HG03565 (cell line): ENCODE measurements around the gene MYOM1.
A peak's percentile ranks its signal among the peaks of the same experiment; 100 is the strongest.

Experiments used
- ATAC-seq: cut with Tn5 transposase; IDR thresholded peaks from one replicate; pipeline ENCODE4 v1.9.1; 2021; ENCODE audit warnings: mild to moderate bottlenecking, moderate library complexity; ENCODE audit not compliant: unreplicated experiment

The MYOM1 gene

DNA sequence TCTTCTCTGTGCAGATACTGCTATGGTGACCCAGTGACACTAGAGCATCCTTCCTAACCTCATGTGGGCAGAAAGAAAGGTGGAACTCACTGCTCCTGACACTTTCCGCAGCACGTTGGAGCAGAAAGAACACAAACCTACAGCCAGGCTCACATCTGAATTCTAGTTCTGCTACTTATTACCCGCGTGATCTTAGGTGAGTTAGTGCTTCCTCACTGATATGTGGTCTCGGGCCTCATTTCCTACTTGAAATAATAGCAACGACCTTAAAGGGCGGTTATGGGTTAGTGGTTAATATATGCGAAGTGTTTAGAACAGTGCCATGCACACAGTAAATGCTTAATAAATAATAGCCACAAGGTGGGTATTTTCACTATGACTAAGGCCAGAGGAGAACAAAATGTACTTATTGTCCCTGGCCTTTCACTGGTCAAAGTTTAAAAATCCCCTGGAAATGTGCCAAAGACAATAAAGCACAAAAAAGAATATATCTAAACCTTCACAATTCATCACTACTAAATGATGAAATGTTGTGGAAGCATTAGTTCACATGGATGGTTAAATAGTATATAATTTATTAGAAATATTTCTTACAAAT is 66.6 kb downstream of the MYOM1 start:
- peak; percentile 80 for ATAC-seq

DNA sequence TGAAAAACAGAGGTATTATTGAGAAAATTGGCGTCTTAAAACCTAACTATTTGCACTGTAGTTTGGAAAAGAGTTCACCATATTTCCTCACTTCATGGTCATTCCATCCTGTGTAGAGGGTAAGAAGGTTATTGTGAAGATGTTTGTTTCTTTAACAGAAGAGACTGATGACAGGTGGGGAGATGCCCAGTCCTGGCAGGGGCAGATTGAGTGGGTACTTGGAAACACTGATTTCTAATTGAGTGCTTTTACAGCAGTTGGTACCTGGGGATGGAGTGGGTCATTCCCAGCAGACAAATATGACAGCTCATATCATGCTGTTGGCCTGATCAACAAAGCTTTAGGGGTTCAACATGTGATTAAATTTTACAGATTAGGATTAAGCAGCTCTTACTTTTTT is 67.5 kb downstream of the MYOM1 start:
- no peak for ATAC-seq

DNA sequence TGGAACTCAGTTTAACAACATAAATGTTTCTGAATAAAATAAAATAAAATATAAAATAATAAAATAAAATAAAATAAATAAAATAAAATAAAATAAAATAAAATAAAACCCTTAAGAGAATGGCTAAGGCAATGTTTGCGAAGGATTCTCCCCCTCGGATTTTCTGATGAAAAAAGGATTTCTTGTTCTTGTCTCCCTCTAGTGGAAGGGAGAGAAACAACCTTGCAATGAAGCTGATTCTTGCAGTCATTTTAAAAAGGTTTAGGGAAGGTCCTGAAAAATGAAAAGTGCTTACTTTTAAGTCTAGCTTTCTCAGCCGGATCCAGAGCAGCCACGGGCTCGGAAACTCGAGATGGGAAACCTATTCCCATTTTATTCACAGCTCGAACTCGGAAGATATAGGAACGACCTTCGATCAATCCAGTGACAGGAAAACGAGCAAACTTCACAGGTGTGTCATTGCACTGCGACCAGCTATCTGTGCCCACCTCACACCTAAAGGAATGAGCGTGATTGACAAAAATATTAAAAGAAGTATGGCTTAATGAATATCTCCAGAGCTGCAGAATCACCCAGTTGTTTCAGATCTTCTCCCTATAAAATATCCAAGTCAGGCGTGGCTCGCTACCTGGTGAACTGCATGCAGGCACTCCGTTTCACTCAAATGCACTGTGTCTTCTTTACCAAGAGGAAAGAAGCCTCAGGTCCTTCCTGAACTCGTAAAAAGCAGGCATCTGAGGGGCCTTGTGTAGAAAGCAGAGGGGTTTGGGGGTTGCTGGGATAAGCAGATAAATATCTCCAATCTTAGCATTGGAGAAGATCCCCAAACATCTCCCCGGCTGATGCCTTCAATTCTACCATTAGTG is 68.1 kb downstream of the MYOM1 start:
- ATAC-seq = no peak

GRCh38 chr18:3150688-3151087 is 69.1 kb downstream of the MYOM1 start:
- ATAC-seq = no peak

DNA sequence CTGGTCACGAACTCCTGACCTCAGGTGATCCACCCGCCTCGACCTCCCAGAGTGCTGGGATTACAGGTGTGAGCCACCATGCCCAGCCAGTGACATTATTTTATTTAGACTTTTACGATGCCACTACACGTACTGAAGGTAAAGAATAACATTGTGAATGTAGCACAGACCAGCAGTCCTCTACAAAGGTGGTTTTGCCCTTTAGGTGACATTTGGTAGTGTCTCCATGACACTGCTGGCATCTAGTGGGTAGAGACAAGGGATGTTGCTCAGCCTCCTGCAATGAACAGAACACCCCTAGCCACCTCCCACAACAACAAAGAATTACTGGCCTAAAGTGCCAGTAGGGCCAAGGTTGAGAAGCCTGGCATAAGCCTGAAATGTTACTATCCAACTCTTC is 69.5 kb downstream of the MYOM1 start:
- ATAC-seq = no peak

- ATAC-seq = no peak
Observed at GRCh38 chr18:3148930-3149535, 70.7 kb downstream of the MYOM1 start.

DNA sequence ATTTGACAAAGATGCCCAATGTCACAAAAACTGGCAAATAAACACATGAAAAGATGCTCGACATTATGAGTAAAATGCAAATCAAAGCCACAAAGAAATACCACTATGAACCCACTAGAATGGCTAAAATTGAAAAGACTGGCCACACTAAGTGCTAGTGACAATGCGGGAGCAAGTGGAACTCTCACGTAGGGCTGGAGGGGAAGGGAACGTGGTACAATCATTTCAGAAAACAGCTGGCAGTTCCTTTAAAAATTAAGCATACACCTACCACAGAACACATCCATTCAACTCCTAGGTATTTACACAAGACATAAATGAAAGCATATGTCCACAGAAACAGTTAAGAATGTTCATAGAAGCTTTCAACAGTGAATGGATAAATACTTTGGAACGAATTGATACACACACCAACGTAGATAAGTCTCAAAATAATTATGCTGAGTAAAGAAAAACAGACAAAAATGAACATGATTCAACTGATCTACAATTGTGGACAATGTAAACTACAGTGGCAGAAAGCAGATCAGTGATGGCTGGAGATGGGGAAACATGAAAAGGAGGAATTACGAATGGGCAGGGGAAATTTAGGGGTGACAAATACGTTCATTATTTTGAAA is 71.7 kb downstream of the MYOM1 start:
- ATAC-seq = no peak

DNA sequence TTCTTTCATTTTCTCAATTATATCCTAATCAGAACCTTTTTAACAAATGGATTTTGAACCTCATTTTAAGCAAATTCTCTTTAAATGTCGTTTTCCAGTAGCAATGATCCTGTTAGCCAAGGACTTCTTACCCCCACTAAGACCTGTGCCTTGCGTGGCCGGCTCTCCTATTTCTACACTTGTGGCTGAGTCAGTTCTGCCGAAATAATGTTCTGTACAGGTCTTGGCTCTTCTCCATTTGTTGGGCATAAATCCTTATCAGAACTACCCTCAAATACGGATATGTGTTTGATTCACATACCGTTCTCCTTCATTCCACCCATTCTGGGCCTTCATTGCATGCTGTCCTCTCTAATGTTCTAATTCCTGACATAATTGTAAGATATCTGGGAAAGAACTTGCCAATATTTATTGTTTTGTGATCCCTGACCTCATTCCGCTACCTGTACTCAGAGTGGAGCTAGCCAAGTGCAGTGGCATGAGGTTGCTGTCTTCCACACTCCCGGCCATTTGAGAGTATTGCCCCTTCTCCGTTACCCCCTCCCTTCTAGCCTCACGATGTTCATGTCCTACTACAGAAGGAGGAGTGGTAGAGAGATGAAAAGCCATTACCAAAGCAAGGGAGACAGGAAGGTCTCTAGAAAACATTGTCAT is 78.7 kb downstream of the MYOM1 start:
- no peak for ATAC-seq

GRCh38 chr18:3140342-3140741 is 79.4 kb downstream of the MYOM1 start:
- no peak for ATAC-seq

DNA sequence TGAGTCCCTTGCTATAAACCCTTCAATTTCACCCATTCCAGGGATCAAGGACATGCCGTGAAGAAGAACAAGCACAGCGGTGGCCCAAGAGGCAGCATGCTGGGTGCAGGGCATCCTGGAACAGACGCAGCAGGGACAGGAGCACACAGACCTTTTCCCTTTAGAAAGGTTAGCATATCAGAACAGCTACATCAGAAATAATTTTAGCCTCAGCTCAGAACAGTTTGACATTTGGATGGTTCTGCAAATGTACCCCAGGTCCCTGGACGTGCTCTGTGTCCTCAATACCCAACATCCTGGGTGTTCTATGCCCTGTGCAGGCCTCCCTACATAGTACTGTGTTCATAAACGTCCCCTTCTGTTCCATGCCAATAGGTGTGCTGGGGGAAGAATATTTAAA is 80.4 kb downstream of the MYOM1 start:
- ATAC-seq = no peak

- ATAC-seq = no peak
Observed at GRCh38 chr18:3138274-3138975, 81.3 kb downstream of the MYOM1 start.

GRCh38 chr18:3135536-3135935 is 84.2 kb downstream of the MYOM1 start:
- no peak for ATAC-seq

- no peak for ATAC-seq
Observed at GRCh38 chr18:3132700-3133099, 87.1 kb downstream of the MYOM1 start.

- no peak for ATAC-seq
Observed at GRCh38 chr18:3130344-3130743, 89.4 kb downstream of the MYOM1 start.

DNA sequence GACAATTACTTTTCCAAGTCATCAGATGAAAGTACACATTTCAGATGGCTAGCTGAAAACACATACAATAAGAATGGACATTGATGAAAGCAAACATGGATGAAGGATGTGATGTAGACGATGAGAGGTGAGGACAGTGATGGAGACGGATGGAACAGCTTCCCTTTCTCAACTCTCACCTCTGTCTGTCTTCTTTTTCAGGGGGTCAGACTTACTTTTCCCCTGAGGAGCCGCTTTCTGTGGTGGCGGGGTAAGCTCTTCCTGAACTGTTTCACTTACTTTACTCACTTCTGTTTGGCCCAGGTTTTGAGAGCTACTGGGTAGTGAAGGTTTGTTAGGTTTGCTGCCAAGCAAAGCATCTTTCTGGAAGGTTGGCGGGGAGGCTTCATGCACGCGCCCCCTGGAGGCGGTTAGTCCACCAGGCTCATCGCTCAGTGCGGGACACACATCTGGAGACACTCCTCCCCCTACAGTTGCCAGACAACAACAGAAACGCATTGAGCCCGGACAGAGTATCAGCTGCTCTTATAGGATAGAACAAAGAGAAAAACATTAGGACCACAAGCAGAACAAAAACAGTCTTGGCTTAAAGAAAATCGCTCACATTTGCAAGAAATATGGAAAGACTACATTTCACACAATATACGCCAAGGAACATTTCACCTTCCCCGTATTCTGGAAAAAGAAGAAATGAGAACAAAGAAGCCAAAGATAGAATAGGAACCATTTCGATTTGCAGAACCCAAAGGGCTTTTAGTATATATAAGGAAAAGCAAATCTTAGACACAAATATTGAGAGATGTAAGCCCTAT is 90.5 kb downstream of the MYOM1 start:
- ATAC-seq = peak; percentile 83

- ATAC-seq = no peak
Observed at GRCh38 chr18:3126457-3127097, 93.2 kb downstream of the MYOM1 start.

- ATAC-seq = no peak
Observed at GRCh38 chr18:3124822-3125221, 94.9 kb downstream of the MYOM1 start.

- no peak for ATAC-seq
Observed at GRCh38 chr18:3122851-3123250, 96.9 kb downstream of the MYOM1 start.

DNA sequence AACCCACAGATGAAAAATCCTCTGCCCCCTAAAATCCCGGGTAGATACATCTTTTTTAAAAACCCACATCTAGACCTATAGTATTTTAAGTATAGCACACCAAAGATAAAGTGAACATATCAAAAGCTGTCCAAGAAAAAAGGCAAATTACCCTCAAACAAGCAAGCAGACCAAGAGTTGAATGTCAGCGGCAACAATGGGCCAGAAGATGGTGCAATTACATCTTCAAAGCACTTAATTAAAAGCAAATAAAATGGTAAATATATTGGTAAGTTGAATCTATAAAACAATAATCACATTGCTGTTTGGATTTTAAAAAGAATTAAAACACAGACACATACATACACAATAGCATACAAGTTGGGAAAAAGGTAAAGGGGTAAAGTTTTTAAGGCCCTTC is 98.5 kb downstream of the MYOM1 start:
- ATAC-seq = no peak
